B cell (primary cell): ENCODE measurements around the gene IPO4. TPM values are rescaled to one million over a fixed set of nuclear protein-coding genes. Genes with fewer than 3 reads are reported as not detected.

ENCODE experiments used
- ATAC-seq: fragments of 200-7000 bp; cut with Tn5 transposase; one replicate; pipeline ENCODE4 v1.10.0; 2021; ENCODE audit warnings: low read depth, mild to moderate bottlenecking, moderate number of reproducible peaks, moderate library complexity
- CTCF ChIA-PET: fragments of 350-600 bp; sonication (Branson Sonifier 250); formaldehyde crosslinking; loops from one replicate; lab custom pipeline; 2021; ENCODE audit warnings: antibody characterized with exemption, inconsistent platforms; lab: Charles Lee
- POLR2A ChIA-PET: fragments of 350-600 bp; sonication (Branson Sonifier 250); formaldehyde crosslinking; loops from one replicate; lab custom pipeline; 2021; ENCODE audit warnings: antibody characterized with exemption; lab: Charles Lee
- DNase-seq: peaks from one replicate; pipeline ENCODE4 v3.0.0; 2013
- H2AFZ ChIP-seq: 2 replicates; pipeline ENCODE4 v1.6.1; 2012; ENCODE audit warnings: mild to moderate bottlenecking, low read depth, low read length; ENCODE audit not compliant: insufficient read depth, poor library complexity, severe bottlenecking
- H3K27ac ChIP-seq, 2 donors: 1 replicate in 1 of 2; 2 replicates in 1 of 2; pipeline ENCODE4 v1.5.1; 2012 to 2013; ENCODE audit warnings: low read length in 2 of 2, mild to moderate bottlenecking in 2 of 2, moderate library complexity in 1 of 2
- H3K27me3 ChIP-seq, 4 experiments: fragments of 200-600 bp in 1 of 4; sonication (generic) in 1 of 4; replicated peaks in 1 of 4; 1 replicate in 2 of 4; 2 replicates in 2 of 4; pipeline versions ENCODE4 v1.6.1 to v1.7.0; 2013 to 2016; ENCODE audit warnings: low read length in 3 of 4, mild to moderate bottlenecking in 2 of 4, mixed read lengths in 1 of 4, moderate library complexity in 1 of 4; ENCODE audit not compliant: insufficient read depth in 4 of 4, control insufficient read depth in 3 of 4; ENCODE audit errors: control extremely low read depth in 1 of 4
- H3K36me3 ChIP-seq, 2 experiments: replicated peaks in 1 of 2; 1 replicate in 1 of 2; 2 replicates in 1 of 2; pipeline versions ENCODE4 v1.6.1 to v1.7.1; 2013; ENCODE audit warnings: low read length in 1 of 2; ENCODE audit not compliant: insufficient read depth in 2 of 2, control insufficient read depth in 1 of 2; ENCODE audit errors: control extremely low read depth in 1 of 2, extremely low read depth in 1 of 2
- H3K4me1 ChIP-seq, 2 donors: fragments of 200-600 bp in 1 of 2; sonication (generic) in 1 of 2; 1 replicate in 1 of 2; 2 replicates in 1 of 2; pipeline versions ENCODE4 v1.5.1 to v1.6.1; 2013 to 2017; ENCODE audit warnings: low read length in 2 of 2; ENCODE audit not compliant: control insufficient read depth in 2 of 2, insufficient read depth in 2 of 2
- H3K4me2 ChIP-seq: replicated peaks from 2 replicates; pipeline ENCODE3; 2012; ENCODE audit warnings: mild to moderate bottlenecking, low read depth, low read length; ENCODE audit not compliant: poor library complexity, severe bottlenecking
- H3K4me3 ChIP-seq, 5 experiments: fragments of 200-600 bp in 1 of 5; sonication (generic) in 1 of 5; 1 replicate in 3 of 5; 2 replicates in 2 of 5; pipeline versions ENCODE4 v1.5.1 to v1.7.0; 2011 to 2016; ENCODE audit warnings: low read length in 4 of 5, mild to moderate bottlenecking in 4 of 5, low read depth in 2 of 5, control low read depth in 1 of 5, moderate library complexity in 1 of 5; ENCODE audit not compliant: insufficient read depth in 1 of 5; ENCODE audit errors: control extremely low read depth in 1 of 5, extremely low read depth in 1 of 5
- H3K79me2 ChIP-seq: fragments of 200-600 bp; sonication (generic); one replicate; pipeline ENCODE4 v1.6.0; 2016; ENCODE audit warnings: low read length; ENCODE audit not compliant: control insufficient read depth, insufficient read depth
- H3K9ac ChIP-seq: fragments of 200-600 bp; sonication (generic); 2 replicates; pipeline ENCODE4 v1.6.1; 2017; ENCODE audit warnings: mild to moderate bottlenecking, low read length, moderate library complexity
- H3K9me3 ChIP-seq, 3 donors: one replicate each; pipeline versions ENCODE4 v1.6.1 to v1.7.1; 2013; ENCODE audit warnings: low read length in 2 of 3; ENCODE audit not compliant: control insufficient read depth in 2 of 3, insufficient read depth in 1 of 3; ENCODE audit errors: control extremely low read depth in 1 of 3
- H4K20me1 ChIP-seq: 2 replicates; pipeline ENCODE4 v1.6.0; 2012; ENCODE audit warnings: mild to moderate bottlenecking, low read length; ENCODE audit not compliant: insufficient read depth, control insufficient read depth, poor library complexity, severe bottlenecking
- H3K27ac Mint-ChIP-seq: one replicate; pipeline ENCODE4 v1.8.0; 2021; ENCODE audit warnings: mixed read lengths
- H3K27me3 Mint-ChIP-seq: one replicate; pipeline ENCODE4 v1.8.0; 2021; ENCODE audit warnings: mixed read lengths
- H3K4me1 Mint-ChIP-seq: one replicate; pipeline ENCODE4 v1.8.0; 2021; ENCODE audit warnings: mixed read lengths
- H3K4me3 Mint-ChIP-seq: one replicate; pipeline ENCODE4 v1.8.0; 2021; ENCODE audit warnings: mixed read lengths
- H3K9me3 Mint-ChIP-seq: one replicate; pipeline ENCODE4 v1.8.0; 2022; ENCODE audit warnings: mixed read lengths; ENCODE audit not compliant: insufficient read depth
- CTCF ChIP-seq: fragments of 200-600 bp; IDR thresholded peaks from one replicate; pipeline ENCODE4 v1.8.0; 2022; ENCODE audit warnings: antibody characterized with exemption, mild to moderate bottlenecking
- EZH2 ChIP-seq: IDR thresholded peaks from 2 replicates; pipeline ENCODE4 v1.6.1; 2012; ENCODE audit warnings: borderline replicate concordance, low read depth, mild to moderate bottlenecking, moderate library complexity, low read length; ENCODE audit not compliant: insufficient read depth, poor library complexity, severe bottlenecking
- WGBS: methylation state at CpG from one replicate; pipeline ENCODE4 v1.1.5; 2013; ENCODE audit warnings: missing lambda C conversion rate; ENCODE audit not compliant: insufficient coverage; 5-methylcytosine and 5-hydroxymethylcytosine counted together
- intact Hi-C: fragments of 100-400 bp; cut with micrococcal nuclease; formaldehyde crosslinking; loops from one replicate; pipeline ENCODE4 v1.10.0; 2022
- polyA plus RNA-seq: library from polyadenylated mRNA; depleted of rRNA; stranded (reverse); fragments of >200 nt; gene quantifications from 2 replicates; pipeline ENCODE4 v1.2.3, GENCODE V29; 2012
- total RNA-seq, 2 donors: library from RNA; stranded (reverse); fragments of 120-200 nt in 1 of 2; gene quantifications; 1 replicate in 1 of 2; 2 replicates in 1 of 2; pipeline versions ENCODE4 v1.2.3 to v1.2.4, GENCODE V29; 2013 to 2022

The IPO4 gene
- total and polyA plus RNA-seq, 2 donors (not counting 1 experiment from before 2014, with no cell fraction given): 28.3 to 35.0 TPM

DNA sequence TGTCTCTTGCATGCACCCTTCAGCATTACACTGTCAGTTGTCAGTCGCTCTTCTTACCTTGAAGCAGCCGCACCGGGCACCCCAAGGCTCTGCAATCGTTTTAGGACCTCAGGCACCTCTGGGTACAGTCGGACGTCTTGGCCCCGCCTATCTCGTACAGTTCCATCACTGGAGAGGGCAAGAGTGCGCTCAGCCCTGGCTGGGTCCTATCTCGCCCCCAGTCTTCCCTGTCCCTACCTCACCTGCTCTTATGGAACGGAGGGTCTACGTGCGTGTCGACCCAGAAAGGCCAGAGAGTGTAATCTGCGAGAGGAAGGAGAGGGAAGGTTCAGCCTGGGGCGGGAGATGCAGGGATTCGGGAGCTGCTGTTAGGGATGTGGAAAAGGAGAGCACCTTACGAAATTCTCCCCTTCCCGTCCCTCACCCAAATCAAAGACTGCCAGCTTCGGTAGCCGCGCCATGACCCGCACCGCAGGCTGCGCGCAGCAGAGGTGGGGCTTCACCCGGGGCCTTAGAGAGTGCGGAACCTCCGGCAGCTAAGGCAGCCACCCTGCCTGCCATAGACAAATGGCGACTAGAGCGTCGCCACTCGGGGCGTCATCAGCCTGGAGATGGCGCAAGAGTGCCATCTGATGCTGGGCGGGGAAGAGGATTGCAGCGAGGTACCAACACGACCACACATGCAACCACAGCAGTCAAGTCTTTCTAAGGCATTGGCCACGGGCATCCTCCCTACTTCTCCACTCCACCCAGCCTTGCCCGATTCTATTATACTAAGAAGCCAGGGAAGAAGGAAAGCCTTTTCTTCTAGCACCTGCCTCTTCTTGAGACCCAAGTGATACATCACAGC, 27.1 kb upstream of the IPO4 start, which contains the start of gene MDP1:
MDP1 (minus strand) TSS at position 572 of the 850 bp plus-strand sequence; CDS start at position 461, 111 bp downstream.
- H2AFZ ChIP-seq: peak within 1 kb of the TSS; percentile 90
- H3K27me3 ChIP-seq: no peaks in the 10 kb centered on the region
- H3K4me1 ChIP-seq: peaks cover 32 to 33% of the 10 kb centered on the region in 2 donors
- under 1% methylated on average over 27 of the region's 40 CpGs for WGBS
- CTCF ChIA-PET: interaction anchor here (0.6 to 4.2 kb wide), 26 partner anchors 12 to 220 kb away, joined by 3 to 31 read pairs (median 5); partner anchors contain the start of genes CIDEB, DCAF11, DHRS1 and GMPR2
- H3K36me3 ChIP-seq: peaks cover 2 to 17% of the 10 kb centered on the region in 2 experiments
- H3K27me3 Mint-ChIP-seq: no peaks in the 10 kb centered on the region
- peaks cover 67% of the 10 kb centered on the region for H3K79me2 ChIP-seq
- H3K9me3 ChIP-seq: no peaks in the 10 kb centered on the region
- ATAC-seq: peak; percentile 75
- peak; percentile 94 for DNase-seq
- peaks cover 38% of the 10 kb centered on the region for H3K4me1 Mint-ChIP-seq
- H3K4me3 Mint-ChIP-seq: peak within 1 kb of the TSS; percentile 93
- H3K9me3 Mint-ChIP-seq: no peaks in the 10 kb centered on the region
- H4K20me1 ChIP-seq: peaks cover 10% of the 10 kb centered on the region
- H3K9ac ChIP-seq: peak within 1 kb of the TSS; percentile 93
- peak within 1 kb of the TSS; percentile 88 to 99 (median 96) for H3K4me3 ChIP-seq
- POLR2A ChIA-PET: interaction anchor here (0.5 to 5.3 kb wide), 16 partner anchors 17 to 215 kb away, joined by 3 to 64 read pairs (median 4); partner anchors contain the start of genes DCAF11, DHRS1, GMPR2 and IPO4
- H3K27ac Mint-ChIP-seq: peak within 1 kb of the TSS; percentile 96
- peak within 1 kb of the TSS; percentile 88 for H3K4me2 ChIP-seq
- peak within 1 kb of the TSS; percentile 89 to 98 for H3K27ac ChIP-seq
- intact Hi-C loops: loop anchor here (1.0 to 10.0 kb wide), 5 partner anchors 27 to 915 kb away; partner anchors contain the start of genes THTPA, TINF2 and ZFHX2
- peak; percentile 80 for TF ChIP-seq CTCF
- TF ChIP-seq EZH2: no peak
